ENCODE results near the gene RPL7A.
A peak's percentile ranks its signal among the peaks of the same experiment; 100 is the strongest.

Gene RPL7A

GRCh38 chr9:133351908-133352634 is 4.1 kb downstream of the RPL7A start:
- ChIA-PET CTCF (no interaction called here), POLR2A (ENCODE audit: low non-redundant PET) (no interaction called here)
- peak overlapping the region; percentile 75 for H3K27ac ChIP-seq
- TF ChIP-seq, protein P1, sequence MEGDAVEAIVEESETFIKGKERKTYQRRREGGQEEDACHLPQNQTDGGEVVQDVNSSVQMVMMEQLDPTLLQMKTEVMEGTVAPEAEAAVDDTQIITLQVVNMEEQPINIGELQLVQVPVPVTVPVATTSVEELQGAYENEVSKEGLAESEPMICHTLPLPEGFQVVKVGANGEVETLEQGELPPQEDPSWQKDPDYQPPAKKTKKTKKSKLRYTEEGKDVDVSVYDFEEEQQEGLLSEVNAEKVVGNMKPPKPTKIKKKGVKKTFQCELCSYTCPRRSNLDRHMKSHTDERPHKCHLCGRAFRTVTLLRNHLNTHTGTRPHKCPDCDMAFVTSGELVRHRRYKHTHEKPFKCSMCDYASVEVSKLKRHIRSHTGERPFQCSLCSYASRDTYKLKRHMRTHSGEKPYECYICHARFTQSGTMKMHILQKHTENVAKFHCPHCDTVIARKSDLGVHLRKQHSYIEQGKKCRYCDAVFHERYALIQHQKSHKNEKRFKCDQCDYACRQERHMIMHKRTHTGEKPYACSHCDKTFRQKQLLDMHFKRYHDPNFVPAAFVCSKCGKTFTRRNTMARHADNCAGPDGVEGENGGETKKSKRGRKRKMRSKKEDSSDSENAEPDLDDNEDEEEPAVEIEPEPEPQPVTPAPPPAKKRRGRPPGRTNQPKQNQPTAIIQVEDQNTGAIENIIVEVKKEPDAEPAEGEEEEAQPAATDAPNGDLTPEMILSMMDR (conservative IDR thresholded peaks at IDR 0.05; ENCODE audit: low read depth) = peak; percentile 62
- DNase-seq (ENCODE audit: low spot score) = no peak

DNA sequence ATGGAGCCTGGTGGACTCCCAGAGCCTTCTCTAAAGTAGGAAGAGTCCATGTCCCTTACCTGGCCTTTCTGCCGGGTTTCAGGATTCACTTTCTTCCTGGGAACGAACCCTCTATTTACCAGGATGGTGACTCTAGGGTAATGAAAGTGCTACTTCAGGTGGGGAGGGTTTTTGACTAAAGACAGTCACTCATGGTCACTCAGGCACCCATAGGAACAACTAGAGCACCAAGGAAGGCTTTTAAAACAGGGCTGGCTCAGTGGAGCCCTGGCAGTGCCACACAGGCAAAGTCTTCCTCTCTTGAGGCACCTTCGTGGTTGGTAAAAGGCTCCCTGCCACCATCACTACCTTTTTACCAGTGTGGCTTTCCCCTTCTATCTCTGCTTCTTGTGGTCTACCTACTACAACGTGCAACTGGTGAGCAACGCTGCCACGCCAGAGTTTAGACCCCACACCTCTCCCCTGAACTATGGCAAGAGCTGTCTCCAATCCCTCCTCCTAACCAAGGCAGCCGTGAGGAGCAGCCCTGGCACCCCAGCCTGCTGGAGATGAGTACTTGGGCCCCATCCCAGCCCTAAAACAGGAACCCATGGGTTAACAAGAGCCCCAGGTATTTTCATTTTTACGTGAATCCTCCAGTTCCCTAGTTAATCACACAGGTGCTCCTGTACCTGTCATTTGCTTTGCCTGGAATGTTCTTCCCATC is 4.8 kb downstream of the RPL7A start:
- TF ChIP-seq, protein P1 (conservative IDR thresholded peaks at IDR 0.05; ENCODE audit: low read depth) = no peak
- ChIA-PET CTCF (no interaction called here), POLR2A (ENCODE audit: low non-redundant PET) (no interaction called here)
- DNase-seq (ENCODE audit: low spot score) = no peak
- H3K27ac ChIP-seq = peak overlapping the region; percentile 75

- ChIA-PET CTCF (no interaction called here), POLR2A (ENCODE audit: low non-redundant PET) (no interaction called here)
- peak overlapping the region; percentile 75 for H3K27ac ChIP-seq
- no peak for DNase-seq (ENCODE audit: low spot score)
- TF ChIP-seq, protein P1 (conservative IDR thresholded peaks at IDR 0.05; ENCODE audit: low read depth) = no peak
Observed at GRCh38 chr9:133353548-133353947, 5.5 kb downstream of the RPL7A start.

DNA sequence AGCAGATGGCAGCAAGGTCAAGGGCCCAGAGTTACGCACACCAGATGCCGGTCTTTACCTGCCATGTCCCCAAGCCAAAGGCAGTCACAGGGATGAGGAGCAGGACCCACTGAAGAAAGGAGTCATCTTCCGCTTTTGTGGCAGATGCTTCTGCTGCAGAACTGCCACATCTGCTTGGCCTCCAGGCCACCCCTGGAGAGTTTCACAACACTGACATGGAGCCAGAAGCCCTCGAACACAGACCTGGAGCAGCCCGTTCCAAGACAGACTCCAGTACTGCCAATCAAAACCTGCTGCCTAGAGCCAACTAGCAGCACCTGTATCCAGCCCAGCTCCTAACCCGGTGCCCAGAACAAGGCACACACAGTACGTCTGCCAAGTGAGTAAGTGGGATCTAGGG is 6.7 kb downstream of the RPL7A start:
- DNase-seq (ENCODE audit: low spot score) = no peak
- TF ChIP-seq, protein P1 (conservative IDR thresholded peaks at IDR 0.05; ENCODE audit: low read depth) = no peak
- CTCF ChIA-PET = interaction anchor here (0.6 to 2.2 kb wide), 2 partner anchors 49 to 1689 kb away, joined by 5 to 11 read pairs; no protein-coding TSS in a partner anchor
- peak overlapping the region; percentile 75 for H3K27ac ChIP-seq
- POLR2A ChIA-PET (ENCODE audit: low non-redundant PET) = interaction anchor here (0.8 to 1.1 kb wide), 2 partner anchors 17 to 62 kb away, joined by 3 to 4 read pairs; no protein-coding TSS in a partner anchor

GRCh38 chr9:133355881-133356357 is 7.9 kb downstream of the RPL7A start:
- TF ChIP-seq, protein P1 (conservative IDR thresholded peaks at IDR 0.05; ENCODE audit: low read depth) = no peak
- no peak for DNase-seq (ENCODE audit: low spot score)
- peak overlapping the region; percentile 75 for H3K27ac ChIP-seq
- CTCF ChIA-PET = interaction anchor here (0.7 to 2.2 kb wide), 4 partner anchors 14 to 131 kb away, joined by 3 to 11 read pairs (median 7); no protein-coding TSS in a partner anchor
- POLR2A ChIA-PET (ENCODE audit: low non-redundant PET) = interaction anchor here (0.7 to 1.5 kb wide), 4 partner anchors 10 to 668 kb away, joined by 3 to 8 read pairs (median 4); no protein-coding TSS in a partner anchor

GRCh38 chr9:133356391-133357091 is 8.5 kb downstream of the RPL7A start, which contains the start of the genes SURF1 and SURF2:
SURF1 (minus strand) TSS chr9:133356487; CDS start chr9:133356453, 34 bp downstream.
SURF2 (plus strand) TSS chr9:133356550; CDS start chr9:133356593, 43 bp downstream.
- POLR2A ChIA-PET (ENCODE audit: low non-redundant PET) = interaction anchor here (0.7 to 1.5 kb wide), 3 partner anchors 9 to 667 kb away, joined by 3 to 9 read pairs (median 4); partner anchors contain the start of genes MED22 and RPL7A
- CTCF ChIA-PET = interaction anchor here (0.6 to 2.2 kb wide), 5 partner anchors 10 to 334 kb away, joined by 3 to 11 read pairs (median 4); no protein-coding TSS in a partner anchor
- TF ChIP-seq, protein P1 (conservative IDR thresholded peaks at IDR 0.05; ENCODE audit: low read depth) = peak; percentile 28
- DNase-seq (ENCODE audit: low spot score) = peak; percentile 94
- H3K27ac ChIP-seq = peak within 1 kb of the TSS; percentile 75
